Duodenal mucosa (tissue), 2 donors: Measurements from ENCODE around the gene ACBD6.

Experiments
- H3K27ac ChIP-seq: one replicate; pipeline ENCODE4 v1.7.0; 2013; ENCODE audit warnings: low read depth, low read length
- H3K27me3 ChIP-seq, 2 donors: one replicate each; pipeline ENCODE4 v1.7.0; 2013; ENCODE audit warnings: low read length in 2 of 2, control low read depth in 1 of 2; ENCODE audit not compliant: insufficient read depth in 2 of 2, control insufficient read depth in 1 of 2
- H3K36me3 ChIP-seq, 2 donors: one replicate each; pipeline ENCODE4 v1.7.0; 2013; ENCODE audit warnings: low read length in 2 of 2, control low read depth in 1 of 2; ENCODE audit not compliant: insufficient read depth in 2 of 2, control insufficient read depth in 1 of 2
- H3K4me1 ChIP-seq, 2 donors: one replicate each; pipeline ENCODE4 v1.7.0; 2013; ENCODE audit warnings: low read length in 2 of 2, control low read depth in 1 of 2; ENCODE audit not compliant: insufficient read depth in 2 of 2, control insufficient read depth in 1 of 2
- H3K4me3 ChIP-seq, 2 donors: one replicate each; pipeline ENCODE4 v1.7.0; 2013; ENCODE audit warnings: low read length in 2 of 2, low read depth in 1 of 2
- H3K9ac ChIP-seq, 2 donors: one replicate each; pipeline ENCODE4 v1.7.0; 2013; ENCODE audit warnings: low read length in 2 of 2, low read depth in 1 of 2
- H3K9me3 ChIP-seq, 2 donors: one replicate each; pipeline ENCODE4 v1.7.0; 2013; ENCODE audit warnings: low read length in 2 of 2, control low read depth in 1 of 2; ENCODE audit not compliant: control insufficient read depth in 1 of 2

The ACBD6 gene

DNA sequence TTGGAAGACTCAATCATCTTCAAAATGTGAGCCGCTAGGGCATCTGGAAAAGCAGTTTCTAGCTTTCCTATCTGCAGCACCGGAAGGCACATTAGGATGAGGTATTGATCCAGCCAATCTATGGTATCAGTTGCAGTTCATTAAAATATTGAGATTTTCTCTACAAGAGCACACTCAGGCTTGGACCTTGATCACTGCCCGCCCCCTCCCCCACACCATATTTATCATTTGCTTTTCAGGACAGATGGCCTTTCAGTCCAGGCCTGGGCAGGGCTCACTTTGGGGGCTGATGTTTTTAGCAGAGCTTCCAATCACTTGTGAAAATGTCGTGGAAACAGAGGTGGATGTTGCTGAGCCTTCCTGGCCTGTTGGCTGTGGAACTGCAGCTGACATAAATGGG is 254.8 kb downstream of the ACBD6 start:
- no peak overlapping the region for H3K9ac ChIP-seq
- no peak overlapping the region for H3K4me3 ChIP-seq
- H3K27ac ChIP-seq = no peak overlapping the region
- peaks cover 6 to 9% of the 10 kb centered on the region in 2 donors for H3K4me1 ChIP-seq
- no peaks in the 10 kb centered on the region for H3K36me3 ChIP-seq
- H3K27me3 ChIP-seq = peaks cover 0 to 1% of the 10 kb centered on the region in 2 donors
- no peaks in the 10 kb centered on the region for H3K9me3 ChIP-seq

DNA sequence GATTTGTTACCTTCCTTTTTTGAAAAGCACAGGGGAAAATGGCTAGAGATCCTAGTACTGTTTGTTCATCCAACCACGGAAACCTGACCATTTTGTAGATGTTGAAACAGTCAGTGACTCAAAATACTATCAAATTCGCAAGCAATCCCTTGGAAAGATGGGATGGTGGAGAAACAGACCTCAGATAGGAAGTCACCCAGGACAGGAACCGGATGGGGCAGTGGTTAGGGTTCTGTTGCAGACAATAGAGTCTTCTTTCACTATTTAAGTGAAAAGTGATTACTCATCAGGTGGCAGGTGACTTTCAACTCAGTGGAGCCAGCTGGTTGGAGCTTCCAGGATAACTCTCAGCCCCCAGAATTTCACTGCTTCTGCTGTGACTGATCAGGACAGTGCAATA is 255.3 kb downstream of the ACBD6 start:
- Histone ChIP-seq H3K27me3 (peaks cover 4 to 6% of the 10 kb centered on the region in 2 donors), H3K9ac (no peak overlapping the region), H3K4me3 (no peak overlapping the region), H3K27ac (no peak overlapping the region), H3K9me3 (no peaks in the 10 kb centered on the region), H3K4me1 (peaks cover 6 to 9% of the 10 kb centered on the region in 2 donors), H3K36me3 (no peaks in the 10 kb centered on the region)

DNA sequence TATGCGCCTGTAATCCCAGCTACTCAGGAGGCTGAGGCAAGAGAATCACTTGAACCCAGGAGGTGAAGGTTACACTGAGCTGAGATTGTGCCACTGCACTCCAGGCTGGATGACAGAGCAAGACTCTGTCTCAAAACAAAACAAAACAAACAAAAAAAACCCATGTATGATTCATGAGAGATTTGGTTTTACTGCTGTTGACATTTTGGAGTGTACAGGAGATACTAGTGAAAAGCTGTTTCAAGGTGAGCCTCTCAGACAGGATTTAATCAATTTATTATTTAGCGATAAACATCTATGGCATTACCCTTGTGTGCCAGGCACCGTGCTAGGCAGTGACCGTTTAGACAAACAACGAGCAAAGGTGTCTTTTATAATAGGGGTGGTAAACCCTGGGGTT is 255.8 kb downstream of the ACBD6 start:
- Histone ChIP-seq H3K9ac (no peak overlapping the region), H3K9me3 (no peaks in the 10 kb centered on the region), H3K36me3 (no peaks in the 10 kb centered on the region), H3K27me3 (peaks cover 5 to 9% of the 10 kb centered on the region in 2 donors), H3K4me1 (peaks cover 6 to 9% of the 10 kb centered on the region in 2 donors), H3K4me3 (no peak overlapping the region), H3K27ac (no peak overlapping the region)

DNA sequence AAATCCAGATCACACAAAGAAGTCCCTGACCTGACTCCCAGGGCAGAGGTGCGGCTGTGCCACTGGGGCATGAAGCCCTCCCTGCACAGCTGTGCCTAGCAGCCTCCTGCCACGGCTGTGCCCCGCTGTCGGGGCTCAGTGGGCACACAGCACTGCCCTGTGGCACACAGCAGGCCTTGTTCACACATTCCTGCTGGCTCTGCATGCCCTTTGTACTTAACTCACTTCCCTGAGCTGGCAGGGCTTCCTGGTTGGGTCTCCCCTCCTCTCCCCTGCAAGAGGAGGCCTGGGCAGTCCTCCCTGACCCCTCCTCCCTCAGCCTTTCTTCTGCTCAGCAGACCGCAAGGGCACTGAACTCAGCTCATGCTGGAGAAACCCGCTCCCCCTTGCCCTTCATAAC is 257.5 kb downstream of the ACBD6 start:
- no peak overlapping the region for H3K27ac ChIP-seq
- H3K4me3 ChIP-seq = no peak overlapping the region
- no peaks in the 10 kb centered on the region for H3K9me3 ChIP-seq
- H3K27me3 ChIP-seq = peaks cover 21 to 24% of the 10 kb centered on the region in 2 donors
- H3K4me1 ChIP-seq = peaks cover 6 to 9% of the 10 kb centered on the region in 2 donors
- H3K36me3 ChIP-seq = no peaks in the 10 kb centered on the region
- H3K9ac ChIP-seq = no peak overlapping the region

DNA sequence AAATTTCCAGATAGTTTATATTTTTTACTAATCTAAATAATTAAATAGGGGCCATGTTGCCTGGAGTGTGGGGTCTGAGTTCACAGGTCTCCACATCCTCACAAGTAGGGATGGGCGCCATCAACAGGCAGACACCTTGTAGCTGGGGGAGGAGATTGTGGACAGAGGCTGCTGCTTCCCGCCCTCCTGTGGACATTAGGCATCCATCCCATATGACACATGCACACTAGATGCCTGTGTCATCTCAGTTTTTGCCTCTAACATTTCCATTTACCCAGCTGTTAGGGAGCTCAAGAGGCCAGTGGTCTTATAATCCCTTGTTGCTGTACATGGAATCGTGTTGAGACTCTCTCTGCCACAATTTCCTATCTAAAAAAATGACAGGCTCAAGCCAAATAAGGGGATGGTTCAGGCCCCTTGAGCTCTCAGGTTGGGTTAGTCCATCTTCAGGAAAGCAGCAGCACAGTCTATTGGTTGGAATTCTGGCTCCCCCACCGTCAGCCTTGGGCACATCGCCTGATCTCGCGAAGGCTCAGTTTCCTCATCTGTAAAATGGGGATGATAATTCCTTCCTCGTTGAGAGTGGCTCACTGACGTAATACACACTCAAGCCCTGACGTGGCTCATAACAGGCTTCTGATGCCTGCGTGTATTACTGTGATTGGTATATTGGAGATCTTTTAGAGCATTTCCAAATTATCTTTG is 258.7 kb downstream of the ACBD6 start:
- Histone ChIP-seq H3K9me3 (no peaks in the 10 kb centered on the region), H3K27me3 (peaks cover 33 to 36% of the 10 kb centered on the region in 2 donors), H3K27ac (no peak overlapping the region), H3K36me3 (no peaks in the 10 kb centered on the region), H3K4me1 (peaks cover 6 to 9% of the 10 kb centered on the region in 2 donors), H3K9ac (no peak overlapping the region), H3K4me3 (no peak overlapping the region)

DNA sequence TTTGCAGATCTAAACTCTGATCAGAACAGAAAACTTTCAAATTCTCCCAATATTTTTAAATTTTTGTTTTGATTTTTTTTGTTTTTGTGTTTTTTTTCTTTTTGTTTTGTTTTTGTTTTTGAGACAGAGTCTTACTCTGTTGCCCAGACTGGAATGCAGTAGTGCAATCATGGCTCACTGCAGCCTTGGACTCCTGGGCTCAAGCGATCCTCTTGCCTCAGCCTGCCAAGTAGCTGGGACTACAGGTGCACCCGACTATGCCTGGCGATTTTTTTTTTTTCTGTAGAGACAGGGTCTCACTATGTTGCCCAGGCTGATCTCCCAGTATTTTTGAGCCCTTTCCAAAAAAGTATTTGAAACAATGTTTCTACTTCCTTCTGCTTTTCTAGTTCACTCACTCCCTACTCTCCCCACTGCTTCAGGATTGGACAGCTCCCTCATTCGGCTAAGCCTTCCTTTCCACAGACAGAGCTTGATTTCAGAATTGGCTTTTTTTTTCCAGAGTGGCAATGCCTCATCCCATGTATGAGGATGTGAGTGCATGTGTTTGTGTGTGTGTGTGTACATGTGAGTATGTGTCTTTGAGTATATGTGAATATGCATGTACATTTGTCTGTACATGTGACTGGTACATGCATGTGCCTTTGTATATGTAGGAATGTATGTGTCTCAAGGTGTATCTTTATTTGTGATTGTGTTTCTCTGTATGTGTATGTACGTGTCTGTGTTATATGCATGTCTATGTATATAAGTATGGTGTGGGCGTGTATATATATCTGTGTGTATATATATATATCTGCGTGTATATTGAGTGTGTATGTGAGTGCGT is 260.4 kb downstream of the ACBD6 start:
- Histone ChIP-seq H3K27me3 (peaks cover 50 to 53% of the 10 kb centered on the region in 2 donors), H3K27ac (no peak overlapping the region), H3K36me3 (no peaks in the 10 kb centered on the region), H3K4me1 (peaks cover 6 to 9% of the 10 kb centered on the region in 2 donors), H3K9ac (no peak overlapping the region), H3K9me3 (no peaks in the 10 kb centered on the region), H3K4me3 (no peak overlapping the region)

DNA sequence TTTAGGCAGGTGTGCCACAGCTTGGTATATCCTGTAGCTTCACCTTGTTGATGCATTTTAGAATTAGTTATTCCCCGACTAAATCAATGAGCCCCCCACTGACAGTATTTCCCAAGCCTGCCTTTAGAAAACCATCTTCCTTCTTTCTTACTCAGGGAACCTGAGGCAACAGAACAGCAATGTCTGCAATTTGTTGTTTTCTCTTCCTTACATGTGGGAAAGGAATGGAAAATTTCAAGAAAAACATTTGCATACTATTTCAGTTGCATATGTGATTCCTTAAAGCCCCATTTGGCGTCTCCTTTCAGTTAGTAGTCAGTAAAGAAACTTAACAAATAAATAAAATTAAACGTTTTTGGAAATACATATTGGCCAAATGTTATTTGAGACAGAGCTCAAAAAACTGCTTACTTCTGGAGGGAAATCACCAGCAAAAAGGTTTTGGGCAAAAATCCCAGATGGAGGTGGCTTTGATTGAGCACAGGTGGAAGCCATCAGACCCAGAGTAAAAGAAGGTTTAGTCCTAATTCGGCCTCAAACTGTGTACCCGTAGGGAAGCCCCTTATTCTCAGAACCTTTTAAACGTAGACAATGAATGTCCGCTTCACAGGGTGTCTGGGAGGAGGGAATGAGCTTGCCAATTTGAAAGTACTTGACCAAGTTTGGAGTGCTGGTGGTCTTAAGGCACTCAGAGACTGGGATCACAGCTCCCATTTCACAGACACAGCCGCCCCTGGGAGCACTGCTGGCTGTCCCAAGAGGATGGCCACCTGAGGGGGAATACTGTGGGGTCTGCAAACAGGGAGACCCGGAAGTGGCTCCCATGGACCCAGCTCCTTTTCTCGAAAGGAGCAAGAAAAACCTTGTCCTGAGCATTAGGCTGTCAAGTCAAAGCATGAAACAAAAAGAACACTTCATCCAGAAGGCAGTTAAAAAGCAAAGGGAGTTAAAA is 263.0 kb downstream of the ACBD6 start:
- Histone ChIP-seq H3K4me1 (peaks cover 13 to 14% of the 10 kb centered on the region in 2 donors), H3K9ac (no peak overlapping the region), H3K27ac (no peak overlapping the region), H3K4me3 (no peak overlapping the region), H3K27me3 (peaks cover 75 to 78% of the 10 kb centered on the region in 2 donors), H3K36me3 (no peaks in the 10 kb centered on the region), H3K9me3 (no peaks in the 10 kb centered on the region)

DNA sequence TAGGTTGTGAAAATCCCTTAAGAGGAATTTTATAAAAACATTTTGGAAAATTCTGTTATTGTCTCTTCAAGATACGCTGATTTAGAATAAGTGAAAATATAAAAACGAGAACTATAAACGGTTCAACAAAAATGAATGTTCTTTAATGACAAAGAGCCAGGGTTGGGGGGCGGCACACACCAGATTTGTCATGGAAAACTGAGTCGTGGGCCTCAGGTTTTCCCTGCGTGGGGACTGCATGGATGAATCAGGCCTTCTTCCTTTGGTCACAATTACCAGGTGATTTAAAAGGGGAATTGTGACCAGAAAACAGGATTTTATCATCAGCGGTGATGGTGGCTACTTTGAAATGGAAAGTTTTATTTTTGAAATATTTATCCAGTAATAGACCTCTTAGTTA is 263.7 kb downstream of the ACBD6 start:
- Histone ChIP-seq H3K9ac (no peak overlapping the region), H3K4me1 (peaks cover 15 to 17% of the 10 kb centered on the region in 2 donors), H3K27me3 (peaks cover 81 to 85% of the 10 kb centered on the region in 2 donors), H3K4me3 (no peak overlapping the region), H3K9me3 (no peaks in the 10 kb centered on the region), H3K36me3 (no peaks in the 10 kb centered on the region), H3K27ac (no peak overlapping the region)
